Measurements from ENCODE around the gene RNF123.
"Not testable (repeated sequence)": the region's sequence is repeated elsewhere in the genome, so short reads cannot be mapped to it uniquely, and the experiment has no call there.

RNF123 gene

GRCh38 chr3:49745986-49746385, 56.6 kb downstream of the RNF123 start:
- TF ChIP-seq, protein P1, sequence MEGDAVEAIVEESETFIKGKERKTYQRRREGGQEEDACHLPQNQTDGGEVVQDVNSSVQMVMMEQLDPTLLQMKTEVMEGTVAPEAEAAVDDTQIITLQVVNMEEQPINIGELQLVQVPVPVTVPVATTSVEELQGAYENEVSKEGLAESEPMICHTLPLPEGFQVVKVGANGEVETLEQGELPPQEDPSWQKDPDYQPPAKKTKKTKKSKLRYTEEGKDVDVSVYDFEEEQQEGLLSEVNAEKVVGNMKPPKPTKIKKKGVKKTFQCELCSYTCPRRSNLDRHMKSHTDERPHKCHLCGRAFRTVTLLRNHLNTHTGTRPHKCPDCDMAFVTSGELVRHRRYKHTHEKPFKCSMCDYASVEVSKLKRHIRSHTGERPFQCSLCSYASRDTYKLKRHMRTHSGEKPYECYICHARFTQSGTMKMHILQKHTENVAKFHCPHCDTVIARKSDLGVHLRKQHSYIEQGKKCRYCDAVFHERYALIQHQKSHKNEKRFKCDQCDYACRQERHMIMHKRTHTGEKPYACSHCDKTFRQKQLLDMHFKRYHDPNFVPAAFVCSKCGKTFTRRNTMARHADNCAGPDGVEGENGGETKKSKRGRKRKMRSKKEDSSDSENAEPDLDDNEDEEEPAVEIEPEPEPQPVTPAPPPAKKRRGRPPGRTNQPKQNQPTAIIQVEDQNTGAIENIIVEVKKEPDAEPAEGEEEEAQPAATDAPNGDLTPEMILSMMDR (conservative IDR thresholded peaks at IDR 0.05; ENCODE audit: low read length): no peak
- TF ChIP-seq EZH2phosphoT487 (IDR thresholded peaks at IDR 0.05; ENCODE audit: borderline replicate concordance): no peak
- H2AFZ ChIP-seq (ENCODE audit: low read length): no peak overlapping the region
- H3F3A ChIP-seq (ENCODE audit: low read depth): no peaks in the 10 kb centered on the region
- H3K9me3 ChIP-seq (ENCODE audit: insufficient read depth, low read depth, low read length): no peaks in the 10 kb centered on the region
- no peaks in the 10 kb centered on the region for H4K20me1 ChIP-seq (ENCODE audit: insufficient read depth, low read length, poor library complexity, severe bottlenecking)
- no peaks in the 10 kb centered on the region for H3K27me3 ChIP-seq (ENCODE audit: insufficient read depth, low read length, poor library complexity, severe bottlenecking)
- no peaks in the 10 kb centered on the region for H3K4me1 ChIP-seq (ENCODE audit: insufficient read depth, low read length, poor library complexity, severe bottlenecking)
- no peak overlapping the region for H3K9ac ChIP-seq (ENCODE audit: low read depth, low read length, poor library complexity, severe bottlenecking)
- peaks cover 28% of the 10 kb centered on the region; the same call in 1 of the 2 replicates for H3K36me3 ChIP-seq (ENCODE audit: insufficient read depth, low read length)
- H3K4me2 ChIP-seq (ENCODE audit: low read depth, low read length, poor library complexity, severe bottlenecking): no peak overlapping the region
- H3K4me3 ChIP-seq (ENCODE audit: low read length, poor library complexity, severe bottlenecking): no peak overlapping the region
- no peaks in the 10 kb centered on the region for H3K9me2 ChIP-seq (replicated peaks; ENCODE audit: low read depth, low read length)
- H3K79me2 ChIP-seq (ENCODE audit: insufficient read depth, low read length): peaks cover 3% of the 10 kb centered on the region; the same call in 1 of the 2 replicates

DNA sequence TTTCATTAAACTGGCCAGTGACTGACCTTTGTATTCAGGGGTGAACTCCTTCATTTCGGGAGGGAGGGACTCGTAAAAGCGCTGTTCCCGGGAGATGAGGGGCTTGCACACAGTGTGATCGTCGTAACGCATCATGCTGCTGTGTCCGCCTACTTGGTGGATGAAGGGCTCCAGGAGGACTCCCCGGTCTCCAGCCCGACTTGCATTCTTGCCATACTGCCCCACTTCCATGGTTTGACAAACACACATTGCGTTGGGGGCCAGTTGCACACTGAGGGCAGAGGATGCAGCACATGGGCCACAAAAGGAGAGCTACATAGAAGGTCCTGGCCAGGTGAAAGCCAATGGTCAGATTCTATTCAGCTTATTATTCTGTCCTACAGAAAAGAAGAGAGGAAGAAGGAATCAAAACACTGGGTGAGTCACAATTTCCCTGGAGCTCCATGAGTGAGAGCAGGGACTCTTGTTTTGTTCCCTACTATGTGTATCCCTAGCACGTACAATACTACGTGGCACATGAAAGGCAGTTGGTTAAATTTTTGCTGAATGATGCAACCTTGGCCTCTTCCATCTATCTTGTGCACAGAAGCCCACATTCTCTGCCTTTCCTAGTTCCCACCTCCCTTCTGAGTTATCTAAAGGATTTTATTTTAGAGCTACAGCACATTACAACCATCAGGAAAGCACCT, 58.6 kb downstream of the RNF123 start:
- H3K27me3 ChIP-seq (ENCODE audit: insufficient read depth, low read length, poor library complexity, severe bottlenecking): no peaks in the 10 kb centered on the region
- H4K20me1 ChIP-seq (ENCODE audit: insufficient read depth, low read length, poor library complexity, severe bottlenecking): no peaks in the 10 kb centered on the region
- no peak overlapping the region for H3K4me3 ChIP-seq (ENCODE audit: low read length, poor library complexity, severe bottlenecking)
- no peak for TF ChIP-seq EZH2phosphoT487 (IDR thresholded peaks at IDR 0.05; ENCODE audit: borderline replicate concordance)
- TF ChIP-seq, protein P1 (conservative IDR thresholded peaks at IDR 0.05; ENCODE audit: low read length): no peak
- H3K4me1 ChIP-seq (ENCODE audit: insufficient read depth, low read length, poor library complexity, severe bottlenecking): no peaks in the 10 kb centered on the region
- H3K4me2 ChIP-seq (ENCODE audit: low read depth, low read length, poor library complexity, severe bottlenecking): no peak overlapping the region
- no peaks in the 10 kb centered on the region for H3K9me3 ChIP-seq (ENCODE audit: insufficient read depth, low read depth, low read length)
- H3K9ac ChIP-seq (ENCODE audit: low read depth, low read length, poor library complexity, severe bottlenecking): no peak overlapping the region
- peaks cover 28% of the 10 kb centered on the region; the same call in 1 of the 2 replicates for H3K36me3 ChIP-seq (ENCODE audit: insufficient read depth, low read length)
- peaks cover 8% of the 10 kb centered on the region; the same call in 1 of the 2 replicates for H3K79me2 ChIP-seq (ENCODE audit: insufficient read depth, low read length)
- H2AFZ ChIP-seq (ENCODE audit: low read length): no peak overlapping the region
- no peaks in the 10 kb centered on the region for H3F3A ChIP-seq (ENCODE audit: low read depth)
- no peaks in the 10 kb centered on the region for H3K9me2 ChIP-seq (replicated peaks; ENCODE audit: low read depth, low read length)

DNA sequence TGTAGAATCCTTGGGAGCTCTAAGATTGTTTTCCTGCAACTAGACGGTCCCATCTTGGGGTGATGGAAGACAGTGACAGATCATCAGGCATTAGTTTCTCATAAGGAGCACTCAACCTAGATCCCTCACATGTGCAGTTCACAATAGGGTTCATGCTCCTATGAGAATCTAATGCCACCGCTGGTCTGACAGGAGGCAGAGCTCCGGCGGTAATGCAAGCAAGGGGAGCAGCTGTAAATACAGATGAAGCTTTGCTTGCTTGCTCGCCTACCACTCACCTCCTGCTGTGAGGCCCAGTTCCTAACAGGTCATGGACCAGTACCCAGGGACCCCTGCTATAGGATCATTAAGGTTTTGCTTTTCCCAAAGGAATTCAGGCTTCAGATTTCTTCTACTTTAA, 59.5 kb downstream of the RNF123 start:
- not testable (repeated sequence) for H2AFZ ChIP-seq (ENCODE audit: low read length); H3K9ac ChIP-seq (ENCODE audit: low read depth, low read length, poor library complexity, severe bottlenecking); H3K4me2 ChIP-seq (ENCODE audit: low read depth, low read length, poor library complexity, severe bottlenecking); H3K4me1 ChIP-seq (ENCODE audit: insufficient read depth, low read length, poor library complexity, severe bottlenecking); H3K27me3 ChIP-seq (ENCODE audit: insufficient read depth, low read length, poor library complexity, severe bottlenecking); H3K9me2 ChIP-seq (replicated peaks; ENCODE audit: low read depth, low read length); H3K4me3 ChIP-seq (ENCODE audit: low read length, poor library complexity, severe bottlenecking); H4K20me1 ChIP-seq (ENCODE audit: insufficient read depth, low read length, poor library complexity, severe bottlenecking); H3F3A ChIP-seq (ENCODE audit: low read depth); H3K9me3 ChIP-seq (ENCODE audit: insufficient read depth, low read depth, low read length)
- Histone ChIP-seq H3K36me3 (ENCODE audit: insufficient read depth, low read length) (peaks cover 28% of the 10 kb centered on the region; the same call in 1 of the 2 replicates), H3K79me2 (ENCODE audit: insufficient read depth, low read length) (peaks cover 13% of the 10 kb centered on the region; the same call in 1 of the 2 replicates)

GRCh38 chr3:49750056-49750455, 60.7 kb downstream of the RNF123 start:
- no peaks in the 10 kb centered on the region for H3K9me2 ChIP-seq (replicated peaks; ENCODE audit: low read depth, low read length)
- TF ChIP-seq EZH2phosphoT487 (IDR thresholded peaks at IDR 0.05; ENCODE audit: borderline replicate concordance): no peak
- peaks cover 25% of the 10 kb centered on the region for H3K79me2 ChIP-seq (ENCODE audit: insufficient read depth, low read length)
- no peak overlapping the region for H3K4me3 ChIP-seq (ENCODE audit: low read length, poor library complexity, severe bottlenecking)
- H3F3A ChIP-seq (ENCODE audit: low read depth): no peaks in the 10 kb centered on the region
- H3K4me2 ChIP-seq (ENCODE audit: low read depth, low read length, poor library complexity, severe bottlenecking): no peak overlapping the region
- no peak overlapping the region for H2AFZ ChIP-seq (ENCODE audit: low read length)
- H3K9me3 ChIP-seq (ENCODE audit: insufficient read depth, low read depth, low read length): no peaks in the 10 kb centered on the region
- no peaks in the 10 kb centered on the region for H4K20me1 ChIP-seq (ENCODE audit: insufficient read depth, low read length, poor library complexity, severe bottlenecking)
- no peaks in the 10 kb centered on the region for H3K4me1 ChIP-seq (ENCODE audit: insufficient read depth, low read length, poor library complexity, severe bottlenecking)
- peaks cover 21% of the 10 kb centered on the region; the same call in 1 of the 2 replicates for H3K36me3 ChIP-seq (ENCODE audit: insufficient read depth, low read length)
- H3K27me3 ChIP-seq (ENCODE audit: insufficient read depth, low read length, poor library complexity, severe bottlenecking): no peaks in the 10 kb centered on the region
- H3K9ac ChIP-seq (ENCODE audit: low read depth, low read length, poor library complexity, severe bottlenecking): no peak overlapping the region
